K562 (cell line): ENCODE measurements around the gene TNFAIP3. TPM values are rescaled to one million over a fixed set of nuclear protein-coding genes. Genes with fewer than 3 reads are reported as not detected.
A peak's percentile ranks its signal among the peaks of the same experiment; 100 is the strongest.

Experiments used
- CCAR2 ChIP-seq: fragments of 200-400 bp; formaldehyde crosslinking; IDR thresholded peaks from 2 replicates; pipeline ENCODE4 v1.6.1; 2017; ENCODE audit warnings: mild to moderate bottlenecking, low read depth, low read length
- DMBX1 ChIP-seq: fragments of 250-450 bp; sonication (Bioruptor Pico); IDR thresholded peaks from 2 replicates; pipeline ENCODE4 v1.8.0; 2022; ENCODE audit warnings: inconsistent platforms, mild to moderate bottlenecking, moderate library complexity, borderline replicate concordance
- EGR1 ChIP-seq: fragments of 450-650 bp; conservative IDR thresholded peaks from 2 replicates; pipeline ENCODE4 v1.6.1; 2017; ENCODE audit warnings: mild to moderate bottlenecking
- ETV6 ChIP-seq, 3 experiments: fragments of 150-350 bp in 1 of 3; sonication (generic) in 1 of 3; formaldehyde crosslinking in 1 of 3; IDR thresholded peaks; 2 replicates each; pipeline versions ENCODE4 v1.6.1 to v1.8.0; 2014 to 2022; ENCODE audit warnings: borderline replicate concordance in 2 of 3, low read depth in 2 of 3, antibody characterized with exemption in 1 of 3, low read length in 1 of 3, mild to moderate bottlenecking in 1 of 3, missing genetic modification reagents in 1 of 3
- JUND ChIP-seq, 2 experiments: IDR thresholded peaks; 2 replicates in 1 of 2; 3 replicates in 1 of 2; pipeline ENCODE4 v1.6.1; 2011; ENCODE audit warnings: borderline replicate concordance in 2 of 2, low read depth in 2 of 2, low read length in 2 of 2, improper control_type of control experiment in 1 of 2, missing biosample characterization in 1 of 2, missing genetic modification characterization in 1 of 2, missing genetic modification reagents in 1 of 2
- LEF1 ChIP-seq: fragments of 450-650 bp; IDR thresholded peaks from 2 replicates; pipeline ENCODE4 v1.6.1; 2016; ENCODE audit warnings: mild to moderate bottlenecking
- MAZ ChIP-seq, 2 experiments: fragments of 450-650 bp in 1 of 2; sonication (generic) in 1 of 2; formaldehyde crosslinking; IDR thresholded peaks in 1 of 2; conservative IDR thresholded peaks in 1 of 2; 2 replicates each; pipeline versions ENCODE4 v1.4.0 to v1.5.0; 2020; ENCODE audit warnings: mild to moderate bottlenecking in 1 of 2, missing genetic modification reagents in 1 of 2
- NCOA2 ChIP-seq, 2 experiments: fragments of 450-650 bp; IDR thresholded peaks; 2 replicates each; pipeline ENCODE4 v1.6.1; 2018; ENCODE audit warnings: mild to moderate bottlenecking in 2 of 2, moderate library complexity in 1 of 2; ENCODE audit not compliant: partially characterized antibody in 2 of 2
- NFIX ChIP-seq: fragments of 250-450 bp; sonication (Bioruptor Pico); IDR thresholded peaks from 2 replicates; pipeline ENCODE4 v1.4.0; 2020; ENCODE audit warnings: low read depth, mild to moderate bottlenecking, moderate library complexity
- PML ChIP-seq: IDR thresholded peaks from 2 replicates; pipeline ENCODE4 v1.6.1; 2012; ENCODE audit warnings: low read length, inconsistent platforms
- PRPF4 ChIP-seq: fragments of 200-400 bp; formaldehyde crosslinking; IDR thresholded peaks from one replicate; pipeline ENCODE4 v1.6.1; 2017; ENCODE audit warnings: low read length, low read depth, mild to moderate bottlenecking; ENCODE audit not compliant: insufficient read depth, poor library complexity, severe bottlenecking
- TEAD4 ChIP-seq, 2 experiments: sonication (generic) in 1 of 2; formaldehyde crosslinking in 1 of 2; IDR thresholded peaks; 2 replicates each; pipeline versions ENCODE4 v1.6.1 to v1.8.0; 2012 to 2022; ENCODE audit warnings: borderline replicate concordance in 1 of 2, inconsistent platforms in 1 of 2, low read length in 1 of 2, mild to moderate bottlenecking in 1 of 2, missing genetic modification reagents in 1 of 2
- YY1 ChIP-seq, 3 experiments: IDR thresholded peaks; 2 replicates each; pipeline ENCODE4 v1.6.1; 2011; ENCODE audit warnings: low read length in 2 of 3, mild to moderate bottlenecking in 2 of 3, moderate library complexity in 2 of 3, borderline replicate concordance in 1 of 3, control low read depth in 1 of 3, low read depth in 1 of 3; ENCODE audit not compliant: insufficient read depth in 3 of 3, insufficient replicate concordance in 2 of 3, control insufficient read depth in 1 of 3, insufficient read length in 1 of 3; ENCODE audit errors: extremely low read depth in 1 of 3
- ZBTB1 ChIP-seq: sonication (generic); formaldehyde crosslinking; IDR thresholded peaks from 2 replicates; pipeline ENCODE4 v1.8.1; 2023; ENCODE audit warnings: missing genetic modification reagents, low read depth, mild to moderate bottlenecking, borderline replicate concordance
- ZFP91 ChIP-seq: sonication (generic); formaldehyde crosslinking; IDR thresholded peaks from 2 replicates; pipeline ENCODE4 v1.8.0; 2022; ENCODE audit warnings: mild to moderate bottlenecking, missing genetic modification reagents
- ZNF146 ChIP-seq: IDR thresholded peaks from one replicate; pipeline ENCODE4 v1.6.1; 2018; ENCODE audit warnings: missing compliant biosample characterization; ENCODE audit not compliant: unreplicated experiment
- polyA plus RNA-seq, 8 experiments: library from polyadenylated mRNA; depleted of rRNA in 4 of 8; stranded (reverse) in 5 of 8; unstranded in 3 of 8; fragments of >200 nt; fragmentation: Nextera tagmentation in 2 of 8; fragmentation: Illumina TruSeq in 1 of 8; extraction: Ambion mirVana in 2 of 8; extraction: Trizol in 1 of 8; gene quantifications; 2 replicates each; pipeline versions ENCODE4 v1.2.1 to v1.2.3, GENCODE V29; 2011 to 2014; ENCODE audit warnings: inconsistent platforms in 1 of 8, missing spikeins in 1 of 8
- total RNA-seq, 7 experiments: library from RNA; depleted of rRNA in 6 of 7; stranded (reverse); fragments of >200 nt in 6 of 7; fragmentation: Illumina TruSeq in 2 of 7; extraction: Trizol in 2 of 7; gene quantifications; 2 replicates each; pipeline versions ENCODE4 v1.2.1 to v1.2.3, GENCODE V29; 2011 to 2021; ENCODE audit warnings: low replicate concordance in 1 of 7
- TF ChIP-seq, protein P1 (sequence below): fragments of 450-650 bp; formaldehyde crosslinking; conservative IDR thresholded peaks from 2 replicates; pipeline ENCODE4 v1.4.0; 2022; ENCODE audit warnings: mild to moderate bottlenecking, missing genetic modification characterization
- TF ChIP-seq, protein P2 (sequence below), 3 experiments: fragments of 200-800 bp in 1 of 3; sonication (Bioruptor generic) in 1 of 3; sonication (generic) in 1 of 3; formaldehyde crosslinking in 1 of 3; IDR thresholded peaks; 2 replicates each; pipeline versions ENCODE4 v1.6.1 to v1.8.0; 2016 to 2022; ENCODE audit warnings: mild to moderate bottlenecking in 2 of 3, missing compliant biosample characterization in 2 of 3, missing genetic modification characterization in 2 of 3, missing genetic modification reagents in 1 of 3
- TF ChIP-seq, protein P3 (sequence below): sonication (generic); formaldehyde crosslinking; IDR thresholded peaks from 2 replicates; pipeline ENCODE4 v1.8.0; 2022; ENCODE audit warnings: missing genetic modification reagents, mild to moderate bottlenecking, moderate library complexity, borderline replicate concordance

Gene TNFAIP3
- total and polyA plus RNA-seq, 9 of the 15 experiments (the other 6 are each of a cell fraction or from before 2014, with no cell fraction given) = 0.79 to 17.0 (median 6.4) TPM

GRCh38 chr6:137926207-137926731, 59.2 kb downstream of the TNFAIP3 start (continued):
- TF ChIP-seq, protein P1, sequence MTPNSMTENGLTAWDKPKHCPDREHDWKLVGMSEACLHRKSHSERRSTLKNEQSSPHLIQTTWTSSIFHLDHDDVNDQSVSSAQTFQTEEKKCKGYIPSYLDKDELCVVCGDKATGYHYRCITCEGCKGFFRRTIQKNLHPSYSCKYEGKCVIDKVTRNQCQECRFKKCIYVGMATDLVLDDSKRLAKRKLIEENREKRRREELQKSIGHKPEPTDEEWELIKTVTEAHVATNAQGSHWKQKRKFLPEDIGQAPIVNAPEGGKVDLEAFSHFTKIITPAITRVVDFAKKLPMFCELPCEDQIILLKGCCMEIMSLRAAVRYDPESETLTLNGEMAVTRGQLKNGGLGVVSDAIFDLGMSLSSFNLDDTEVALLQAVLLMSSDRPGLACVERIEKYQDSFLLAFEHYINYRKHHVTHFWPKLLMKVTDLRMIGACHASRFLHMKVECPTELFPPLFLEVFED (CRISPR knock-in tag) = no peak
- TF ChIP-seq, protein P2, sequence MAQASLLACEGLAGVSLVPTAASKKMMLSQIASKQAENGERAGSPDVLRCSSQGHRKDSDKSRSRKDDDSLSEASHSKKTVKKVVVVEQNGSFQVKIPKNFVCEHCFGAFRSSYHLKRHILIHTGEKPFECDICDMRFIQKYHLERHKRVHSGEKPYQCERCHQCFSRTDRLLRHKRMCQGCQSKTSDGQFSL (CRISPR knock-in tag; IDR thresholded peaks at IDR 0.05) = no peak
- TF ChIP-seq, protein P2 (tag; IDR thresholded peaks at IDR 0.05) = no peak
- TF ChIP-seq NCOA2 (IDR thresholded peaks at IDR 0.05; ENCODE audit: partially characterized antibody in 2 of 2) = no peak
- no peak for TF ChIP-seq ZFP91 (CRISPR knock-in tag)
- TF ChIP-seq NFIX = no peak
- peak; percentile 74; the same call in 1 of the 2 replicates for TF ChIP-seq LEF1
- no peak for TF ChIP-seq YY1 (IDR thresholded peaks at IDR 0.05; ENCODE audit: borderline replicate concordance in 1 of 3, control insufficient read depth in 1 of 3, extremely low read depth in 1 of 3, insufficient read depth in 3 of 3, insufficient read length in 1 of 3, insufficient replicate concordance in 2 of 3, low read depth in 1 of 3, low read length in 2 of 3)
- peak; percentile 59; the same call in 1 of the 2 replicates for TF ChIP-seq JUND (IDR thresholded peaks at IDR 0.05; ENCODE audit: borderline replicate concordance, low read depth, low read length)
- TF ChIP-seq JUND (tag; IDR thresholded peaks at IDR 0.05; ENCODE audit: borderline replicate concordance, low read depth, low read length) = no peak
- TF ChIP-seq ZBTB1 (CRISPR knock-in tag) = no peak
- TF ChIP-seq DMBX1 (CRISPR knock-in tag) = 0 out of 2 replicates have a peak, but pooled peaks have one; percentile 29
- 0 out of 4 replicates have a peak, but pooled peaks of 1 of the 2 experiments have one; percentile 13 for TF ChIP-seq MAZ (CRISPR knock-in tag; conservative IDR thresholded peaks at IDR 0.05 in 1 of 2, IDR thresholded peaks at IDR 0.05 in 1 of 2)
- no peak for TF ChIP-seq ETV6 (IDR thresholded peaks at IDR 0.05; ENCODE audit: borderline replicate concordance in 1 of 2, low read depth in 2 of 2, low read length in 1 of 2)
- no peak for TF ChIP-seq ETV6 (CRISPR knock-in tag; IDR thresholded peaks at IDR 0.05; ENCODE audit: borderline replicate concordance)
- TF ChIP-seq ZNF146 (CRISPR knock-in tag) = no peak
- TF ChIP-seq TEAD4 (IDR thresholded peaks at IDR 0.05; ENCODE audit: low read length) = peak; percentile 32; the same call in 1 of the 2 replicates
- TF ChIP-seq TEAD4 (CRISPR knock-in tag; IDR thresholded peaks at IDR 0.05; ENCODE audit: borderline replicate concordance) = no peak
- no peak for TF ChIP-seq CCAR2
- no peak for TF ChIP-seq PML
- TF ChIP-seq EGR1 = peak; percentile 44; the same call in 1 of the 2 replicates
- no peak for TF ChIP-seq PRPF4
- TF ChIP-seq, protein P3, sequence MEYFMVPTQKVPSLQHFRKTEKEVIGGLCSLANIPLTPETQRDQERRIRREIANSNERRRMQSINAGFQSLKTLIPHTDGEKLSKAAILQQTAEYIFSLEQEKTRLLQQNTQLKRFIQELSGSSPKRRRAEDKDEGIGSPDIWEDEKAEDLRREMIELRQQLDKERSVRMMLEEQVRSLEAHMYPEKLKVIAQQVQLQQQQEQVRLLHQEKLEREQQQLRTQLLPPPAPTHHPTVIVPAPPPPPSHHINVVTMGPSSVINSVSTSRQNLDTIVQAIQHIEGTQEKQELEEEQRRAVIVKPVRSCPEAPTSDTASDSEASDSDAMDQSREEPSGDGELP (CRISPR knock-in tag) = peak; percentile 80; the same call in 1 of the 2 replicates
